HEK293T (cell line): ENCODE data around the gene EMD.

Source experiments
- ARNT ChIP-seq: fragments of 450-650 bp; IDR thresholded peaks from 2 replicates; pipeline ENCODE4 v1.6.1; 2017; ENCODE audit warnings: mild to moderate bottlenecking
- BHLHE40 ChIP-seq: fragments of 450-650 bp; IDR thresholded peaks from 2 replicates; pipeline ENCODE4 v1.6.1; 2016; ENCODE audit warnings: mild to moderate bottlenecking, moderate library complexity, borderline replicate concordance
- FOXM1 ChIP-seq: fragments of 450-650 bp; IDR thresholded peaks from 2 replicates; pipeline ENCODE4 v1.6.1; 2017; ENCODE audit warnings: mild to moderate bottlenecking, borderline replicate concordance
- HDGF ChIP-seq: fragments of 450-650 bp; IDR thresholded peaks from 2 replicates; pipeline ENCODE4 v1.6.1; 2017; ENCODE audit warnings: antibody characterized with exemption, borderline replicate concordance
- LEF1 ChIP-seq: fragments of 450-650 bp; IDR thresholded peaks from 2 replicates; pipeline ENCODE4 v1.6.1; 2017; ENCODE audit warnings: mild to moderate bottlenecking, borderline replicate concordance
- NFRKB ChIP-seq: fragments of 450-650 bp; IDR thresholded peaks from 2 replicates; pipeline ENCODE4 v1.6.1; 2016; ENCODE audit warnings: mild to moderate bottlenecking, moderate library complexity
- ZNF384 ChIP-seq: fragments of 450-650 bp; IDR thresholded peaks from 2 replicates; pipeline ENCODE4 v1.6.1; 2016

DNA sequence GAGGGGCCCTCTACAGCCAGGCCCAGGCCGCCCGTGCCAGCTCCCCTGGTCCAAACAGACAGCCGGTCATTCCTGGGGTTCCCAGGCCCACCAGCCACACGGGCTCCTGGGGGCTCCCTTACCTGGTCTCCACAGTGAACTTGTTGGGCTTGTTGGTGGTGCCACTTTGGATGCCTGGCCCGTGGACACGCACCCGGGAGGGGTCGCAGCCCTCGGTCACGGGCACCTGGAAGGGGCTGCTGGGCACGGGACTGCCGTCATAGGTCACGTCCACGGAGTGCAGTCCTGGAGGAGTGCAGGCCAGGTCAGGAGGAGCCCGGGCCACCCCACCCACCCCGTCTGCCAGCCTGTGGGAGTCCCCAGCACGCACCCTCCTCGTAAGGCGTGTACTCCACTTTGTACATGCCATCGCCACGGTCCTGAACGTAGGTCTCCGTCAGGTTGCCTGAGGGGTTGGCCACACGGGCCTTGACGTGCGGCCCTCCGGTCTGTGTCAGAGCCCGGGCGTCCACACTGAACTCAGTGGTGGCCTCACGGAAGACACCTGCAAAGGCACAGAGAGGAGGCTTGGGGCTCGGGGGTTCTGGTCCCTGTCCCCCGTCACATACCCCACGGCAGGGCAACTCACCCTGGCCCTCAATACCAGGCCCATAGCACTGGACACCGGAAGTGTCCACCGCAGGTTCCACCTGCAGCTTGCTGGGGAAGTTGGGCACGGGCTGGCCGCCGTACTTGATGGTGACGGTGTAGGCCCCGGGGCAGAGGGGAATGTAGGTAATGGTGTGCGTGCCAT lies 19.5 kb upstream of the EMD start:
- TF ChIP-seq BHLHE40 (no peak), HDGF (no peak), FOXM1 (no peak), ZNF384 (no peak), NFRKB (no peak), ARNT (no peak), LEF1 (no peak)
